ENCODE measurements around the gene SKI. TPM values are rescaled to one million over a fixed set of nuclear protein-coding genes. Genes with fewer than 3 reads are reported as not detected.

SKI gene
- total and polyA plus RNA-seq, 2 donors (not counting 1 experiment from before 2014, with no cell fraction given), result 14.9 to 74.9 TPM

GRCh38 chr1:2190491-2190976 is 37.6 kb upstream of the SKI start:
- Histone ChIP-seq H2AFZ (ENCODE audit: insufficient read depth, low read depth, low read length, poor library complexity, severe bottlenecking) (no peak overlapping the region), H3K4me2 (replicated peaks; ENCODE audit: low read depth, low read length, poor library complexity, severe bottlenecking) (peak overlapping the region; percentile 91), H3K4me1 (ENCODE audit: control insufficient read depth in 2 of 2, insufficient read depth in 2 of 2, low read length in 2 of 2) (peaks cover 8 to 31% of the 10 kb centered on the region in 2 donors), H3K27ac (ENCODE audit: low read length in 2 of 2) (no peak overlapping the region), H3K79me2 (ENCODE audit: control insufficient read depth, insufficient read depth, low read length) (peaks cover 21% of the 10 kb centered on the region), H3K9me3 (ENCODE audit: control extremely low read depth in 1 of 3, control insufficient read depth in 2 of 3, insufficient read depth in 1 of 3, low read length in 2 of 3) (peaks cover 0 to 2% (median 0%) of the 10 kb centered on the region in 3 donors), H3K36me3 (replicated peaks in 1 of 2; ENCODE audit: control extremely low read depth in 1 of 2, control insufficient read depth in 1 of 2, extremely low read depth in 1 of 2, insufficient read depth in 2 of 2, low read length in 1 of 2) (peaks cover 0 to 6% of the 10 kb centered on the region in 2 experiments), H4K20me1 (ENCODE audit: control insufficient read depth, insufficient read depth, low read length, poor library complexity, severe bottlenecking) (peaks cover 6% of the 10 kb centered on the region), H3K4me3 (ENCODE audit: control extremely low read depth in 1 of 5, extremely low read depth in 1 of 5, insufficient read depth in 1 of 5, low read depth in 2 of 5, low read length in 4 of 5) (no peak overlapping the region), H3K9ac (ENCODE audit: low read length) (no peak overlapping the region), H3K27me3 (replicated peaks in 1 of 4; ENCODE audit: control extremely low read depth in 1 of 4, control insufficient read depth in 3 of 4, insufficient read depth in 4 of 4, low read length in 3 of 4) (no peaks in the 10 kb centered on the region)
- WGBS (ENCODE audit: insufficient coverage), result 99% methylated on average over 19 of the region's 19 CpGs
- no peak for ATAC-seq (ENCODE audit: low read depth)
- Mint-ChIP-seq H3K9me3 (ENCODE audit: insufficient read depth) (no peaks in the 10 kb centered on the region), H3K4me1 (peaks cover 17% of the 10 kb centered on the region), H3K27ac (no peak overlapping the region), H3K4me3 (peak overlapping the region; percentile 37), H3K27me3 (no peaks in the 10 kb centered on the region)
- CTCF ChIA-PET, result interaction anchor here (13.5 kb wide), 1 partner anchor 190 kb away, joined by 295 read pairs; no protein-coding TSS in a partner anchor
- POLR2A ChIA-PET, result interaction anchor here (0.5 to 1.8 kb wide), 3 partner anchors 55 to 201 kb away, joined by 3 to 7 read pairs (median 4); partner anchors contain the start of genes MORN1 and RER1
- TF ChIP-seq EZH2 (IDR thresholded peaks at IDR 0.05; ENCODE audit: borderline replicate concordance, insufficient read depth, low read depth, low read length, poor library complexity, severe bottlenecking) (no peak), CTCF (IDR thresholded peaks at IDR 0.05) (no peak)
- no peak for DNase-seq
- intact Hi-C loops (cut with micrococcal nuclease), result loop anchor here (10.0 kb wide), 2 partner anchors 454 to 1234 kb away; no protein-coding TSS in a partner anchor

All from B cell (primary cell).